Hepatocyte (in vitro differentiated cells): Measurements from ENCODE around the gene ASB5.

Experiments used
- CTCF ChIP-seq: fragments of 200-600 bp; sonication (generic); IDR thresholded peaks from 2 replicates; pipeline ENCODE4 v1.5.1; 2016; ENCODE audit warnings: antibody characterized with exemption, mild to moderate bottlenecking; ENCODE audit not compliant: poor library complexity
- EZH2 ChIP-seq: fragments of 200-600 bp; sonication (generic); IDR thresholded peaks from 2 replicates; pipeline ENCODE4 v1.6.1; 2016; ENCODE audit warnings: antibody characterized with exemption, mild to moderate bottlenecking, borderline replicate concordance
- EZH2phosphoT487 ChIP-seq: fragments of 200-600 bp; sonication (generic); IDR thresholded peaks from one replicate; pipeline ENCODE4 v1.6.1; 2018; ENCODE audit warnings: antibody characterized with exemption, mild to moderate bottlenecking, low read depth, moderate library complexity; ENCODE audit not compliant: unreplicated experiment, severe bottlenecking

- TF ChIP-seq CTCF (no peak), EZH2 (no peak), EZH2phosphoT487 (no peak)
Observed at GRCh38 chr4:176229645-176230044, 39.4 kb downstream of the ASB5 start.
